Ammon's horn (tissue), 1 donor: Measurements from ENCODE around the gene TMEM250.

ENCODE experiments used
- DNase-seq: peaks from one replicate; pipeline ENCODE4 v3.0.0-alpha.2; 2016; ENCODE audit warnings: low spot score

Gene TMEM250

GRCh38 chr9:136093995-136094881, 24.4 kb downstream of the TMEM250 start:
- no peak for DNase-seq

GRCh38 chr9:136093346-136093986, 25.2 kb downstream of the TMEM250 start:
- no peak for DNase-seq

- no peak for DNase-seq
These were observed 25.9 kb downstream of the TMEM250 start for GRCh38 chr9:136092741-136093140.

- no peak for DNase-seq
These were observed 26.4 kb downstream of the TMEM250 start for GRCh38 chr9:136092353-136092650.

GRCh38 chr9:136091582-136092352, 26.9 kb downstream of the TMEM250 start:
- no peak for DNase-seq

- DNase-seq: no peak
These were observed 27.7 kb downstream of the TMEM250 start for GRCh38 chr9:136090768-136091581.

GRCh38 chr9:136090056-136090735, 28.5 kb downstream of the TMEM250 start:
- DNase-seq: no peak

GRCh38 chr9:136089697-136090045, 29.0 kb downstream of the TMEM250 start:
- DNase-seq: no peak

- DNase-seq: no peak
These were observed 29.6 kb downstream of the TMEM250 start for GRCh38 chr9:136088939-136089696.

GRCh38 chr9:136088481-136088938, 30.2 kb downstream of the TMEM250 start:
- DNase-seq: no peak

GRCh38 chr9:136087741-136088480, 30.8 kb downstream of the TMEM250 start:
- DNase-seq: no peak

GRCh38 chr9:136086951-136087740, 31.5 kb downstream of the TMEM250 start:
- no peak for DNase-seq

GRCh38 chr9:136086213-136086881, 32.3 kb downstream of the TMEM250 start:
- peak; percentile 50 for DNase-seq

GRCh38 chr9:136085815-136086212, 32.9 kb downstream of the TMEM250 start:
- peak; percentile 93 for DNase-seq

GRCh38 chr9:136084063-136084944, 34.4 kb downstream of the TMEM250 start:
- DNase-seq: no peak

GRCh38 chr9:136083558-136084062, 35.1 kb downstream of the TMEM250 start:
- no peak for DNase-seq
